GM08714 (cell line): Measurements from ENCODE around the gene ESR2.
"Not testable (repeated sequence)": the region's sequence is repeated elsewhere in the genome, so short reads cannot be mapped to it uniquely, and the experiment has no call there.

ENCODE experiments used
- H3K4me3 ChIP-seq: fragments of 200-500 bp; sonication (Bioruptor generic); 2 replicates; pipeline ENCODE4 v1.5.1; 2014; ENCODE audit warnings: mild to moderate bottlenecking, low read length, inconsistent platforms
- ZNF274 ChIP-seq: IDR thresholded peaks from 2 replicates; pipeline ENCODE4 v1.6.1; 2012; ENCODE audit warnings: mild to moderate bottlenecking, low read depth, low read length

ESR2 gene

DNA sequence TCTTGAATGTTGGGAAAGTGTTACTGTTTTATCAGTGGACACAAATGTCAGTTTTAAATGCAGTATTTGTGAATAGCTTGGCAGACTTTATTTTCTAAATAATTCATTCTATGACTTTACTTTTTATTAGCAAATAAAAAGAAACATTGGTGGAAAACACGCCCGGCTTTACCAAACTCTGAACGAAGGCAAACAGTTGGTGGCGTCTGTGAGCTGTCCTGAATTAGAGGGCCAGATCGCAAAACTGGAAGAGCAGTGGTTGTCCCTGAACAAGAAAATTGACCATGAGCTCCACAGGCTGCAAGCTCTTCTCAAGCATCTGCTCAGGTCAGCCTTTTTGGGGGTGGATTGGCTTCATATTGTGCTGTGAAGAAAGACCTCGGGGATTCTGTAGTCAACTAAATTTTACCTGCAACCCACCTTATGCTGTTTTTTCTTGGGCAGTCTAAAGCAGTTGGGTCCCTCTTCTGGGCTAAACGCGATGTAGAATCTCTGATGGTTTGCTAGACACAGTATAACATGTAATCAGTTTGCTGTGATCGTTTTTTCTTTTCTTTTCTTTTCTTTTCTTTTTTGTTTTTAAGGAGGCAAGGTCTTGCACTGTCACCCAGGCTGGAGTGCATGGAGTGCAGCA is 156.4 kb downstream of the ESR2 start:
- no peak for TF ChIP-seq ZNF274

DNA sequence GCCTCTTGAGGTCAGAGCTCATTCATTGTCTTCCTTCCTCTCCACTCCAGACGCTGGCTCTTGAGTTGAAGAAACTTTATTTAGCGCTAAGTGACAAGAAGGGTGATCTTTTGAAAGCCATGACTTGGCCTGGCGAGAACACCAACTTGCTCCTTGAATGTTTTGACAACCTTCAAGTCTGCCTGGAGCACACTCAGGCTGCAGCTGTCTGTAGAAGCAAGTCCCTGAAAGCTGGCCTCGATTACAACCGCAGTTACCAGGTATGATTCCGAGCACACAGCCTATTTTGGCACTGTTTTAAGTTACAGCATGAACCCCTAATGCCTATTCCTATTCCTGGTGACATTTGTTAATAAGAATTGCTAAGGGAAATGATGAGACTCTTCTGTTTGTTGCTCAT is 167.6 kb downstream of the ESR2 start:
- no peak overlapping the region for H3K4me3 ChIP-seq
- no peak for TF ChIP-seq ZNF274

More for the DNA sequence above, 156.4 kb downstream of the ESR2 start:
- no peak overlapping the region for H3K4me3 ChIP-seq

GRCh38 chr14:64125270-64125669 is 168.9 kb downstream of the ESR2 start:
- TF ChIP-seq ZNF274, result no peak
- no peak overlapping the region for H3K4me3 ChIP-seq

GRCh38 chr14:64123241-64123822 is 170.8 kb downstream of the ESR2 start:
- TF ChIP-seq ZNF274, result no peak
- no peak overlapping the region for H3K4me3 ChIP-seq

DNA sequence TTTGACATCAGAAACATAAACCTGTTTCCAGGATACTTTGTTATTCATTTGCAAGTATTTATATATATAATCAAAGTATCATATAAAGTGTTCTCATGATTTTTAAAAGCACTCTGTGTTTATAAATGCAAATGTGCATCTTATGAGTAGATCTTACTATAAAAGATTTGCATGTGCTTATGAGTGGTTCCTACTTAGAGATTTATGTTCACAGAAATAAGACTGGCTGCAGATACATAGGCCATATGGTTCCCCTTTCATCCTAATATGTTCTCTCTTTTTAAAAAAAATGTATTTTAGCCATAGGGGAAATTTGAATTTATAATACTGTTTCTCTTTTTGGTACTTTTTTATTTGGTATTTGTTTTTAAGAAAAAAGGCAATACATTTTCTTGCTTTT is 174.2 kb downstream of the ESR2 start:
- no peak overlapping the region for H3K4me3 ChIP-seq
- no peak for TF ChIP-seq ZNF274

GRCh38 chr14:64119500-64119899 is 174.7 kb downstream of the ESR2 start:
- H3K4me3 ChIP-seq, result no peak overlapping the region
- no peak for TF ChIP-seq ZNF274

DNA sequence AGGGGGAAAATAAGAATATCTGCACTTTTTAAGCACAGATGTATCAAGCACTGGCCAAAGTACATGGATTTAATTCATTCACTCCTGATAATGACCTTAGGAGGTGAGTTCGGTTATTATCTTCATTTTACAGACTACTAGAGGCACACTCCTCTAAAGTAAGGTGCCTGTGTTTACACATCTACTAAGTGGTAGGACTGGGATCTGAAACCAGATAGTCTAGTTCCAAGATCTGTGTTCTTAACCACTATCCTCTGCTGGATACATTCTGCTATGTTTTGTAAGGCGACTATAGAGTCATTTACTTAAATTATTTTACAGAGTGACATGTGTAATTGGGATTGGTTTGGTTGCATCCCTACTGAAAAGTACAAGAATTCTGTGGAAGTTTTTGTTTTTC is 175.3 kb downstream of the ESR2 start:
- no peak overlapping the region for H3K4me3 ChIP-seq
- TF ChIP-seq ZNF274, result no peak

GRCh38 chr14:64118403-64118742 is 175.8 kb downstream of the ESR2 start:
- not testable (repeated sequence) for H3K4me3 ChIP-seq

DNA sequence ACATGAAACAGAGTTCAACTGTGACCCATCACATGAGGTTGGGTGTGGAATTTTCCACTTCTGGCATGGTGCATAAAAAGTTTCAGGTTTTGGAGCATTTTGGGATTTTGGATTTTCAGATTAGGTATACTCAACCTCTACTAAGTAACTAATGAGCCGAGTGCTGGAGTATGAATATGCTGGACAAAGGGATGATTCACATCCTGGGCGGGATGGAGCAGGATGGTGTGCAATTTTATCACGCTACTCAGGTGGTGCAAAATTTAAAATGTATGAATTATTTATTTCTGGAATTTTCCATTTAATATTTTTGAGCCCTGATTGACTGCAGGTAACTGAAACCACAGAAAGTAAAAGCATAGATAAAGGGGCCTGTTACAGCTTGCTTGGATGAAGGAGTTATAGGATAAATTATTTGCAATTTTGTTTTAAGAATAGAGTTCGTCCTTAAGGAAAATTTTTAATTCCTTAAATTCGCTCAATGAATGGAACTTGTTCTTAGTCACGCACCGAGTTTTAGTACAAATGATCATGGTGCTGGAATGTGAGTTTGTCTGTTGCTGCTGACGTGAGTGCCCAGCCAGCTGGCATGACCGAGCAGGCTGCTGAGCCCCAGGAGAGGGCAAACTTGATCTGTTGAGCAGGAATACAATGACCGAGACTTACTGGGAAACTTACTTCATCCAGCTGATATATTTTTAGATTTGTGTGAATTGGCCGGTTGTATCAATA is 176.3 kb downstream of the ESR2 start:
- no peak for TF ChIP-seq ZNF274
- H3K4me3 ChIP-seq, result no peak overlapping the region

DNA sequence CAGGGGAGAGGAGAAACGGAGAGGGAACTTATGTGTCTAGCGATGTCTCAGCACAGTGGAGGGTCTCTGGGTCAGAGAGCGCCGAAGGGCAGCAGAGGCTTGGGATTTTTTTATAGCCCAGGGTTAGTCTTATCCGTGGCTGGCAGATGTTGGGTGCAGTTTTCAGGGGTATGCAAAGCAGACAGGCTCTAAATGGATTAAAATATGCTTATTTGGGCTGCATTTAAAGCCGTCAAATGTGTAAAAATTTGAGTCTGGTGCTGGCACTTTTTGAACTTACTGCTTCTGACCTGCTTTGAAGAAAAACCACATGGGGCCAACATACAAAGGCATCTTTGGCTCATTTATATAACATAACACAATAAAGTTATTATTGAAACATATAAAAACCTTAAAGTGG is 178.8 kb downstream of the ESR2 start:
- no peak for TF ChIP-seq ZNF274
- no peak overlapping the region for H3K4me3 ChIP-seq

GRCh38 chr14:64114796-64115195 is 179.4 kb downstream of the ESR2 start:
- no peak for TF ChIP-seq ZNF274
- no peak overlapping the region for H3K4me3 ChIP-seq

GRCh38 chr14:64114166-64114565 is 180.0 kb downstream of the ESR2 start:
- no peak for TF ChIP-seq ZNF274
- H3K4me3 ChIP-seq, result no peak overlapping the region

DNA sequence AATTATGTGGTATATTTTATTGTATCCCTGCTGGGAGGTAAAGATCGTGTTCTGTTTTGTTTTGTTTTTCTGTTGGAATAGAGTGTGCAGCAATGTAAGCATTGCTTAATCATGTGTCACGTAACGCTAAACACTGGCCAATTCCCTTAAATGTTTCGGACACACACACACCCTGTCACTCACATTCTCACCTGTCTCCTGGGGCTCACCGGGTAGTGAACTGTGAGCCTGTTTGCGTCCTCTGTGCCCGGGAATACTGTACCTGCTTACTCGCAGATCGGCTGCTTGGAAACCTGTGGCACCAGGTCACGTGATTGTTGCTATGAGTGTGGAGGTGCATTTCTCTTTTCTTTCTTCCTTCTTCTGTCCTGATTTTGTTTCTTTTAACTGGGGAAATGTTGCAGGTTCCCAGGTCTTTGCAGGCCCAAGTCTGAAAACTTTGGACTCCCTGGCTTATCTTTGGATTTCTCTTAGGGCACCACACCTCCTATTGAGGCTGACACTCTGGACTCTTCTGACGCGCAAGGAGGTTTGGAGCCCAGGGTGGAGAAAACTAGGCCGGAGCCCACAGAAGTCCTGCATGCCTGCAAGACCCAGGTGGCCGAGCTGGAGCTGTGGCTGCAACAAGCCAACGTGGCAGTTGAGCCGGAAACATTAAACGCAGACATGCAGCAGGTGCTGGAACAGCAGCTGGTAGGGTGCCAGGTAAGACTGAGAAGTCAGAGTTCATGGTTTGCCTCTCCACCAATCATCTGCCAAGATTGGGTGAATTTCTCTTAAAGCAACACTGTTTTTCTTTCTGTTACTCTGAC is 181.1 kb downstream of the ESR2 start:
- TF ChIP-seq ZNF274, result no peak
- no peak overlapping the region for H3K4me3 ChIP-seq

GRCh38 chr14:64110802-64111201 is 183.4 kb downstream of the ESR2 start:
- no peak overlapping the region for H3K4me3 ChIP-seq
- TF ChIP-seq ZNF274, result no peak
